GM11168 (cell line): ENCODE measurements around the gene STK38L.

Experiments used
- in situ Hi-C: fragments of 300-500 bp; cut with MboI; formaldehyde crosslinking; loops from one replicate; pipeline ENCODE4 v1.12.0; 2022; ENCODE audit warnings: low sequenced_read_pairs; ENCODE audit not compliant: unreplicated experiment

STK38L gene

DNA sequence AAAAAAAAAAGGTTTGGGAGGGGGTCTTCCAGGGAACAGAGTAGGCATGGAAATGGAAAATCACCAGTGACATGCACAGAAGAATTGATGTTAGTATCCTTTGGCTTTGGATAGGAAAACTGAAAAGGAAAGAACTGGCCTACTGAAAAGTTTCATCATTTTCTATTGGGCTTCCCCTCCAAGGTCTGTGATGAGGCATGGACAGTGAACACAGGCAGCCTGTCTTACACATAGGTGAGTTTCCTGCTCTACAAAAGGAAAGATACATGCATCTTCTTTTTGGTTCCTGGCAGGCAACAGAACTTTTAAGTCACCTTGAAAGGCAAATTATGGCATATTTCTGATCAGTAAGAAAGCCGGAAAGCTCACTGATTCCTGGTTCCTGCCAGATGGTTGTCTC lies 94.4 kb downstream of the STK38L start:
- in situ Hi-C loops, result no loop called here

DNA sequence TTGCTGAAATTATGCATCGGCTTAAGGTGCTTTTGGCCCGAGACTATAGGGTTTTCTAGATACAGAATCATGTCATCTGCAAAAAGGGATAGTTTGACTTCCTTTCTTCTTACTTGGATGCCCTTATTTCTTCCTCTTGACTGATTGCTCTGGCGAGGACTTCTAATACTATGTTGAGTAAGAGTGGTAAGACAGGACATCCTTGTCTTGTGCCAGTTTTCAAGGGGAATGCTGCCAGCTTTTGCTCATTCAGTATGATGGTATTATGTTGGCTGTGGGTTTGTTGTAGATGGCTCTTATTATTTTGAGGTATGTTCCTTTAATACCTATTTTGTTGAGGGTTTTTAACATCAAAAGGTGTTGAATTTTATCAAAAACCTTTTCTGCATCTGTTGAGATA lies 96.9 kb downstream of the STK38L start:
- in situ Hi-C loops, result no loop called here

DNA sequence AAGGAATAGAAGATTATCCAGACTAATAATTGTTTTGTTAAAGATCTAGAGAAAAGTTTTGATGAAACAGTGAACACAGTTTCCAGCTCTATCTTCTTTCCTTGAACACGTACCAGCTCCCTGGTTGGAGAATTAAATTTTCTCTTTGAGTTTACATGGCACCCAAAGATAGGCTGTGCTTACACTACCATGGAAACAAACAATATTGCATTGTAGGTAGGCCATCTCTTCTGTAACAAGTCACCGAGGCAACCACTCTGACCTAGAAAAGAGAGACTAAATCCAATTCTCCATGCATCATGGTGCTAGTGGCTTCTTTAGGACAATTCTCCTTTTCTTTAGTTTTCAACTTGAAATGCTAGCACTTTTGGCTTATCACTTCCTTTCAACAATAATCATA lies 98.5 kb downstream of the STK38L start:
- in situ Hi-C loops, result no loop called here

DNA sequence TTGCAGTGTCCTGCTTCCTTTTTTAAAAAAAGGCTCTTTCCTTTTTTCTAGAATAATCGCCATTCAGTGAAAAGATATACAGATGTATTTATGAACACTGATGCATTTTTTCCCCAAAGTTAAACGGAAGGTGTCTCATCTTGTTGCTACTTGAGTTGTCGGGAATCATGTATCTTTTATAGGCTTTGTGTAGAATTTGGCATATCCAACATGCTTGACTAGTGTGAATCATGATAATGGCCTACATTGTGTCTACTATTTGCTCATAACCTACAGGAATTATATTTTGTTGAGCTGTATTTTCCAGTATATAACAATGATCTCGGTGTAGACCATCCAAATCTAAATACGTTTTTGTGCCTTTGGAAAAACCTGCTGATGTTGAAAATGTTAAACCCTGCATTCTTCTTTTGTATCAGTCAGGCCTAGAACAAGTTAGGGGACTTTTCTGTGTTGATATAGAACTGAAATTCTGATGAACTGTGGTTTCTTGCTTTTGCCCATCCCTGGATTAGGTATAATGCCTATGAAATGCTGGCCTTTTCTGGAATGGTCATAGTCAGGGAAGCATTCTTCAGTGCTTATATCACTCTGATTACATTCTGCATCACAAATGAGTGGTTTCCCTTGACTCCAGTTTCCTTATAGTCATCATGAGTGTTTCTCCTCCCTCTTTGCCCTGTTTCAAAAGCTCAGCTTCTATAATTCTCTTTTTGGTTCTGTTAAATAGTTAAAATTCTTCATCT lies 99.3 kb downstream of the STK38L start:
- in situ Hi-C loops, result no loop called here

DNA sequence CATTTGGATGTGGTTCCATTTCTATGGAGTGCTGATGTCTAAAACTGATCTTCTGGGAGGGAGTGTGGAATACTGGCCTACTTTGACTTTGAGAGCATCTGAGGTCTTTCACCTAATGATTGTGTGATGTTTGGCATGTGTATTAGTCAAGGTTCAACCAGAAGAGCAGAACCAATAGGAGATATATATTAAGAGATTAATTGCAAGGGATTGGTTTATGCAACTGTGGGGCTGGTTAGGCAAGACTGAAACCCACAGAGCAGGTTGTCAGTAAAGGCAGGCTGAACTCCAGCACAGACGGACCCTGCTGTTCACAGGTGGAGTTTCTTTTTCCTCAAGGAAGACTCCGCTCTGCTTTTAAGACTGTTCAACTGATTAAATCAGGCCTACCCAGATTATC lies 100.2 kb downstream of the STK38L start:
- in situ Hi-C loops, result no loop called here

DNA sequence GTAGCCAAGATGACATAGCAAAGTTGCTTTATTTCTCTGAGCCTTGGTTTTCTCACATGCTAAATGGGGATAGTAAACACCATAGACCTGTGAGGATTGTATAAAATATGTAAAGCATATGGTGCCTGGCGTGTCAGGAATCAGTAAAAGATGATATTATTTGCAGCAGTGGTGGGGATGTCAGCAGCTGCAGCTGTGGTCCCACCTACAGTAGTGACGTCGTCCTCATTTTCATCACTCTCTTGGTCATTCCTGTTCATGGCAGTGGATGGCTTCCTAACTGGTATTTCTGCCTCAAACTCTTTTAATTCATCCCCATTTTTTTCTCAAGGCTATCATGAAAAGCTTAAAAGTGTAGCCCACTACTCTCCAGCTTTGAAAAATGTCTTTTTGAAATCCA lies 100.7 kb downstream of the STK38L start:
- in situ Hi-C loops, result no loop called here

DNA sequence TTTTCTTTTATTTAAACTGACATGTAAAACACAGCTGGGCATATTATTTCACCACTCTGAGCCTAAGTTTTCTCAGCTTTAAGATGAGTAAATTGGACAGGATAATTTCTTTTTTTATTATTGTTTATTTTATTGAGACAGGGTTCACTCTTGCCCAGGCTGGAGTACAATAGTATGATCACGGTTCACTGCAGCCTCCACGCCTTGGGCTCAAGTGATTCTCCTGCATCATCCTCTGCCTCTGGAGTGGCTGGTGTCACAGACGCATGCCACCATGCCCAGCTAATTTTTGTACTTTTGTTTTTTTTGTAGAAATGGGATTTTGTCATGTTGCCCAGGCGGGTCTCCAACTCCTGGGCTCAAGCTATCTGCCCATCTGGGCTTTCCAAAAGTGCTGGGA lies 101.3 kb downstream of the STK38L start:
- in situ Hi-C loops, result no loop called here

DNA sequence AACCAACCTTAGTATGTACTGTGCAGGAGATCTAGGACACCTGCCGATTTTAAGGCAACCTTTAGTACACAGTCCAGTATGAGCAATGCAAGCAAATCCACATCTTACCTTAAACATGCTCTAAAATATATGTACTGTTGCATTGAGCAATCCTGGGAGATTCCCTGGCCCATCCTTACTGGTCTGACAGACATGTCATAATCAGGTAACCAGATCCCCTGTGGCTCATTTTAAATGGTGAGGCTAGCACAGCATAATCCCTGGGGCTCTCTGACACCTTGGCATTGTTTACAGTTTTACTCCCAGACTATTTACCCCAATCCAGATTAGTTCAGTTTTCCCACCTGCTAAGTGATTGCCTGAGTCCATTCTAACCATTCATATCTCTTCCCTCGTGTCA lies 103.7 kb downstream of the STK38L start:
- in situ Hi-C loops, result no loop called here

DNA sequence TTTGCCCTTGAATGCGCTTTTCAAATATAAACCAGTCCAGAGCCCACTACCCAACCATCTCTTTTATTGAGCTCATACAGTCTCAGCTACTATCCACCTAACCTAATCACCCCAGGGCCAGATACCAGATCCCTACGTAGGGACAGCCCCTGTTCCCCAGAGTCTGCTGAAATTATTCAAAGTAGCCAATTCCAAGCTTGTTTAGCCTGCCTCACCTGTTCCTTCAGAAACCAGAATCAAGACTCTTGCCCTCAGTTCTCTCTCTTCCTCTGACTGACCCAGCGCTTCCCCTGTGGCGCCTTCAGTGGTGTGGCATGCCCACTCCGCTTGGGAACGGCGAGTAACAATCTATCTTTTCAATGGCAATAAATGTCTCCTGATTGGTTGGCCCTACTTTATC lies 107.4 kb downstream of the STK38L start:
- in situ Hi-C loops, result no loop called here

DNA sequence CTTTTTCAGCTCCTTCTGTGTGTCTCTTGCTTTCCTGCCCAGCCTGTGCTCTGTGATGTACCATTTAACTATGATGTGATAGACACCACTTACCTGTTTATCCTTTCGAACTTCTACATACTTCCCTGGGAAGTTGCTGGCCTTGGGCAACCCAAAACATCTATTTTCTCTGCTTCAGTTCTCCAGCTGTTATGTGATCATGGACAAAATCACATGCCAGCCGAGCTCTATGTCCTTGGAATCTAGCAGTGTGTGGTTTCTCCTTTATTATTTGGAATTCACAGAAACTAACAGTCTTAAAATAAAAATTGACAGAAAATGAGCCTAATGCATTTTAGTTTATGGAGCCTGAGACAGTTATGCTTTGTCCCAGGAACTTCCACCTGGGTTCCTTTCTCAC lies 111.4 kb downstream of the STK38L start:
- in situ Hi-C loops, result no loop called here

DNA sequence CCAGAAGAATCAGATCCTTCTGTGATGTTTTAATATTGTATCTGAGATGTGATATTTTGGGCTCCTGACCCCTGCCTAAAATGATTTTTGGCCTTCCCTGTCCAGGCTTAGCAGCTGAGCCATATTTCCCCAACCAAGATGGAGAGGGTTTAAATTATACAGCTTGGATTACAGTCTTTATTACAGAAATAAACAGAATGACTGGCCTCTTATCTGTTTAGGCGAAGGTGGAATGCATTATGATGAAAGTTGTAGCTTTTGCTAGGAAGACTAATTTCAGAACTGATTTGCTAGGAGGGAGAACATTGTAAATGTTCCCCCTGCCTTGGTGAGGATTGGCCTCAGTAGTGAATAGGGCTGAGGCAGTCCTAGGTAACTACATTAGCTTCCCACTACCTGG lies 111.9 kb downstream of the STK38L start:
- in situ Hi-C loops, result no loop called here

DNA sequence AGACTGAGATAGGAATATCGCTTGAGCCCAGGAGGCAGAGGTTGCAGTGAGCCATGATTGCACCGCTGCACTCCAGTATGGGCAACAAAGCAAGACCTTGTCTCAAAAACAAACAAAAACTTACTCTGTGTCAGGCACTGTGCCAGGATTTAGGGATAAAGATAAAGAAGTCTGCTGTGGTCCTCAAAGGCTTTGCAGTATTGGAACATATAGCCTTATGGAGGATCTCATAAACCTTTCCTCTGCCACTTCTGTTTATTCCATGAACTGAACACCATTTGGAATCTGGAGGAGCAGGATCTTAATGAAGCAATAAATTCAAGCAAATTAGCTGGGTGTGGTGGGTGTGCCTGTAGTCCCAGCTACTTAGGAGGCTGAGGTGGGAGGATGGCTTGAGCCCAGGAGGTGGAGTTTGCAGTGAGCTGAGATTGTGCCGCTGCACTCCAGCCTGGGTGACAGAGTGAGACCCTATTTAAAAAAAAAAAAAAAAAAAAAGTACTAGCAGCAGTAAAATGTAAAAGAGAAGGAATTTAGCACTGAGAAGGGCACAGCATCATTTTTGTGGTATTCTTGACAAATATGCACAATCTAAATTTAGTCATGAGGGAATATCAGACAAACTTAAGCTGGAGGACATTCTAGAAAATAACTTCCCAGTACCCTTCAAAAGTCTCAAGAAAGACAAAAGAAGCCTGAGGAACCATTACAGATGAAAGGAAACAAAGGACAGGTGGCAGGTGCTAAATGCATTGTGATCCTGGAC lies 115.7 kb downstream of the STK38L start:
- in situ Hi-C loops, result no loop called here

DNA sequence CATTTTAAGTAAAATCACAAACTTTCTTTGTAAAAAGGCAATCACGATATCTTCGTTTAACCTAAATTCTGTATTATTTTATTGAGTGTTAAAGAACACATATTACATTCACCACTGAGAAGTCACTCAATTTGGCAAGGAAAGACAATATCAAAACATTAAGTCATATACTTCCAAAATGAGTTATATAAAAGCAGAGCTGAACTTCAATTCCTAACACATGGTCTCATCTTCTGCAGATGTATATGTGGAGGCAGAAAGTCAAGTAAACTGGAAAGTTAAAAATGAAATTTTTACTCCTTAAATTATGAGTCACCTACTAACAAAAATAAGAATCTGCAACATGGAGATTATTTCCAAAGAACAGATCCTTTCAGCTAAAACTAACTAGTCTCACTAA lies 117.3 kb downstream of the STK38L start:
- in situ Hi-C loops, result no loop called here

DNA sequence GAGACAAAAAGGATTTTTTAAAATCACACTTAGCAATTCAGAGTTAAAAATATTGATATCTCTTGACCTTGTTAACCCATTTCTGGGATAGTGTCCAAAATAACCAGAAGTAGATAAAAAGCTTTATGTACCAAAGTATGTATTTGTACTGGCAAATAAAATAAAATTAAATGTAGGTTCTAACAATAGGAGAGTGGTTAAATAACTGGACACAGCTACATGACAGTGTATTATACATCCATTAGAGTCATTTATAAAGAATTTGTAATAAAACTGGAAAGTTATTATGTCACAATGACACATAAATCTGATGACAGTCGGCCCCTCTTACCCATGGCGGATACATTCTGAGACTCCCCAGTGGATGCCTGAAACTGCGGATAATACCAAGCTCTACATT lies 122.5 kb downstream of the STK38L start:
- in situ Hi-C loops, result no loop called here

DNA sequence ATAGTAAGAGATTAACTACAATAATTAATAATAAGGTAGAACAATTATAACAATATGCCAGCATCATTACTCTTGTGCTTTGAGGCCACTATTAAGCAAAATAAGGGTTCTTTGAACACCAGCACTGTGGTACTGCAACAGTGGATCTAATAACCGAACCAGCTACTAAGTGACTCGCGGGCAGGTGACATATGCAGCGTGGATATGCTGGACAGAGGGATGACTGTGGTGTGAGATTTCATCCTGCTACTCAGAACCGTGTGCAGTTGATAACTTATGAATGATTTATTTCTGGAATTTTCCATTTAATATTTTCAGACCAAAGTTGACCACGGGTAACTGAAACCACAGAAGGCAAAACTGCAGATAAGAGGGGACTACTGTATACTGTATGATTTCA lies 123.0 kb downstream of the STK38L start:
- in situ Hi-C loops, result no loop called here
